Activated T-cell treated with anti-CD3 and anti-CD28 coated beads, Interleukin-2, amount 50 U/mL, for 1 hour (primary cell): ENCODE results near the gene DBH.
"Not testable (repeated sequence)": the region's sequence is repeated elsewhere in the genome, so short reads cannot be mapped to it uniquely, and the experiment has no call there.

ENCODE experiments used
- DNase-seq: peaks from one replicate; pipeline ENCODE4 v3.0.0-alpha.2; 2020

The DBH gene

GRCh38 chr9:133604856-133605255, 31.3 kb upstream of the DBH start:
- no peak for DNase-seq

GRCh38 chr9:133605446-133605845, 30.7 kb upstream of the DBH start:
- no peak for DNase-seq

GRCh38 chr9:133605856-133606707, 30.1 kb upstream of the DBH start:
- DNase-seq = no peak

GRCh38 chr9:133606708-133607025, 29.5 kb upstream of the DBH start:
- DNase-seq = no peak

GRCh38 chr9:133607381-133607780, 28.8 kb upstream of the DBH start:
- DNase-seq = no peak

GRCh38 chr9:133607976-133608375, 28.2 kb upstream of the DBH start:
- DNase-seq = no peak

- DNase-seq = no peak
Measured at GRCh38 chr9:133608382-133608781, 27.8 kb upstream of the DBH start.

- no peak for DNase-seq
Measured at GRCh38 chr9:133608889-133609288, 27.3 kb upstream of the DBH start.

- DNase-seq = peak; percentile 50
Measured at GRCh38 chr9:133609311-133610098, 26.7 kb upstream of the DBH start, which contains the start of gene FAM163B. Gene FAM163B (minus strand): TSS chr9:133609389. CDS start chr9:133580223, 29,166 bp downstream.

- no peak for DNase-seq
Measured at GRCh38 chr9:133610845-133611244, 25.3 kb upstream of the DBH start.

GRCh38 chr9:133612051-133612450, 24.1 kb upstream of the DBH start:
- no peak for DNase-seq

GRCh38 chr9:133612816-133613215, 23.3 kb upstream of the DBH start:
- DNase-seq = no peak

- no peak for DNase-seq
Measured at GRCh38 chr9:133613432-133613831, 22.7 kb upstream of the DBH start.

- no peak for DNase-seq
Measured at GRCh38 chr9:133614056-133614455, 22.1 kb upstream of the DBH start.

GRCh38 chr9:133614678-133615077, 21.5 kb upstream of the DBH start:
- DNase-seq = no peak

- no peak for DNase-seq
Measured at GRCh38 chr9:133615186-133615585, 21.0 kb upstream of the DBH start.

- DNase-seq = no peak
Measured at GRCh38 chr9:133615606-133616188, 20.5 kb upstream of the DBH start.

- DNase-seq = no peak
Measured at GRCh38 chr9:133616643-133617405, 19.3 kb upstream of the DBH start.

GRCh38 chr9:133618726-133619125, 17.4 kb upstream of the DBH start:
- no peak for DNase-seq

GRCh38 chr9:133619791-133620190, 16.4 kb upstream of the DBH start:
- DNase-seq = peak; percentile 63

GRCh38 chr9:133621725-133622267, 14.4 kb upstream of the DBH start:
- no peak for DNase-seq

- no peak for DNase-seq
Measured at GRCh38 chr9:133622555-133622954, 13.6 kb upstream of the DBH start.

GRCh38 chr9:133626008-133626407, 10.2 kb upstream of the DBH start:
- DNase-seq = not testable (repeated sequence)
